HG02981 (cell line): ENCODE measurements around the gene TRPV4.

Experiments used
- ATAC-seq: cut with Tn5 transposase; IDR thresholded peaks from one replicate; pipeline ENCODE4 v1.9.1; 2021; ENCODE audit warnings: mild to moderate bottlenecking, moderate library complexity; ENCODE audit not compliant: unreplicated experiment

Gene TRPV4

DNA sequence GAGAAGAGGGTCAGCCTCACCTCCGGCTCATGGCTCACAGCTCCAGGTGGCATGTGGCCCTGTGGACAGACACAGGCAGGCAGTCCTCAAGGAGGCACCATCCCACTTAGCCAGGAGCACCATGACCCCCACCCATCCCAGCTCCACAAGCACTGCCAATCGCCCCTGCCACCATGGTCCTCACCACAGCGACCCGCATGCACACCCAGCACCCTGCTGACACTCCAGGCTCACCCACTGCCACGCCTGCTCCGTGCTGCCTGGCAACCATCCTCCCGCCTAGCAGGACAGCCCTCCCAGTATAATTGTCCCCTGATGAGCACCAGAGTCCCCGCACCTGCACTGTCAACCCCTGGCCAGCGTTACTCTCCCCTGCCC lies 50.9 kb downstream of the TRPV4 start:
- ATAC-seq, result no peak

DNA sequence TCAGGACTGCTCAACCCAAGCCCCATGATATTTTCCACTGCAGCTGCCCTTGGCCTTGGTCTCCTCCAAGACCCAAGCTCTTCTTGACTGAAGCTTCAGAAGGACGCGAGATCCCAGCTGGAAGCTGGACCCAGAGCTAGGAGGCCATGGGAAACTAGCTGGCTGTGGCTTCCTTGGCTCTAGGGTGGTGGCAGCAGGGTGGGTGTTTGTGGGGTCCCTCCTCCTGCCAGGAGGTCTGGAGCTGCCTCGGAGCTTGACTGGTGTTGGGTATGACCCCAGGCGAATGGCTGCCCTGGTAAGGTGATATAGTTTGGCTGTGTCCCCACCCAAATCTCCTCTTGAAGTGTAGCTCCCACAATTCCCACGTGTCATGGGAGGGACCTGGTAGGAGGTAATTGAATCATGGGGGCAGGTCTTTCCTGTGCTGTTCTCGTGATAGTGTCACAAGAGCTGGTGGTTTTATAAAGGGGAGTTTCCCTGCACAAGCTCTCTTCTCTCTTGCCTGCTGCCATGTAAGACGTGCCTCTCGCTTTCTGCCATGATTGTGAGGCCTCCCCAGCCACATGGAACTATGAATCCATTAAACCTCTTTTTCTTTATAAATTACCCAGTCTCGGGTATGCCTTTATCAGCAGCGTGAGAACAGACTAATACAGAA lies 51.4 kb downstream of the TRPV4 start:
- ATAC-seq, result no peak

DNA sequence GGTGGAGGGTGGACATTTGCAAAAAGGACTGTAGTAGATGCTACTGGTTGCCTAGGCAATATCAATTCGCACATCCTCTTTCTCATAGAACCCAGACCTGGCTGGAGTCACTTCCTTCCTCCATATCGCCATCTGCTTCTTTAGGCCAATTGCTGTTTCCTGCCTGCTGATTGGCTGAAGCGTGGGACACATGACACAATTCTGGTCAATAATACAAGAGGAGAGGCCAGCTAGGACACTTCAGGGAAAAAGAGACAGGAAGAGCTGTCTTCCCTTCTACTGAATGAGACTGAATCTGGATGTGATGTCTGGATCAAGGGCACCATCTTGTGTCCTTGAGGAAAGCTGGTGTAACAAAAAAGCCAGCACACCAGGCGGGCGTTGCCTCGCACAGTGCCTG lies 53.8 kb downstream of the TRPV4 start:
- ATAC-seq, result no peak

DNA sequence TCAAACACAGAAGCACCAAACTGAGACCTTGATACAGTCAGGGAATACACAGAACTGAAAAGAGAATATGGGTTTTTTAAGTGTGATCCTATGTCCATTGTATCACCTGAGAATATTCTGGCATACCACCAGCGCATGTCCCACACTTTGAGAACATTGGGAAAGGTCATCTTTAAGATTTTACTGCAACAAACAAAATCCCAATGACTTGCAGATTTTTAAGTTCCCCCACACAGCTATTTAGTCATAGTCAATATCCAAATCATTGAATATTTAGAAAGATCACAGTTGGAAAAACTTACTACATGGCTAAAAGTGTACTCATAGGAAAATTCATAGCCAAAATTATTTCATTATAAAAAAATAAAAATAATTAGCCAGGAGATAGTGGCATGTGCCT lies 54.5 kb downstream of the TRPV4 start:
- no peak for ATAC-seq

DNA sequence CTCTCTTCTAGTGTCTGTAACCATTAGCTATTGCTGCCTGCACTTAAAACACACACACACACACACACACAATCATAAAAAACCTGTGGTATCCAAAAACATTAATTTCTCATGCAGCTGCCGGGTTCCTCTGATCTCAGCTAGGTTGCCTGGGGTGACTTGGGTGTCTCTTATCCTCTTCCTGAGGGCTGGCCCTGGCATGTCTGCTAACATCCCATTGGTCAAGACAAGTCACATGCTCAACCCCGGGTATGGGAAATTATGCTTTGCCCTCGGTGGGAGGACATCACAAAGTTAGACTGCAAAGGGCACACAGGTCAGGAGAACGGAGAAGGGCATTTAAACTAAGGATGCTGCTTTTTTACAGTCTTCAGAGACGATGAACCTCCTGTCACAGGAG lies 55.7 kb downstream of the TRPV4 start:
- no peak for ATAC-seq

DNA sequence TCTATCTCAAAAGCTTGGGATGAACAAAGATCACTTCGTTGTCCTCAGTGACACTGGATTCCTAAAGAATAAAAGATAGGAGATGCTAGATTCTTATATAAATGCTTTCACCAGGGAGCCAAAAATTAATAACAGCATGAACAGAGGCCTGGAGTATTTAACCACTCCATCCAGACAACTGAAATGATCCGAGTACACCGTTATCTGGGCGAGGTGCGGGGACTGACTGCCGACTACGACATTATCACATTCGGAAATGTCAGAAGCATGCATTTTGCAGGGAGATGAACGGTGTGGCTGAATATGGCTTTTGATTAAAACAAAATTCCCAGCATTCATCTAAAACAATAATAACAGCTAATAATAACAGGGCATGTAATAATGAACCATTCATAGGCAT lies 56.6 kb downstream of the TRPV4 start:
- no peak for ATAC-seq

DNA sequence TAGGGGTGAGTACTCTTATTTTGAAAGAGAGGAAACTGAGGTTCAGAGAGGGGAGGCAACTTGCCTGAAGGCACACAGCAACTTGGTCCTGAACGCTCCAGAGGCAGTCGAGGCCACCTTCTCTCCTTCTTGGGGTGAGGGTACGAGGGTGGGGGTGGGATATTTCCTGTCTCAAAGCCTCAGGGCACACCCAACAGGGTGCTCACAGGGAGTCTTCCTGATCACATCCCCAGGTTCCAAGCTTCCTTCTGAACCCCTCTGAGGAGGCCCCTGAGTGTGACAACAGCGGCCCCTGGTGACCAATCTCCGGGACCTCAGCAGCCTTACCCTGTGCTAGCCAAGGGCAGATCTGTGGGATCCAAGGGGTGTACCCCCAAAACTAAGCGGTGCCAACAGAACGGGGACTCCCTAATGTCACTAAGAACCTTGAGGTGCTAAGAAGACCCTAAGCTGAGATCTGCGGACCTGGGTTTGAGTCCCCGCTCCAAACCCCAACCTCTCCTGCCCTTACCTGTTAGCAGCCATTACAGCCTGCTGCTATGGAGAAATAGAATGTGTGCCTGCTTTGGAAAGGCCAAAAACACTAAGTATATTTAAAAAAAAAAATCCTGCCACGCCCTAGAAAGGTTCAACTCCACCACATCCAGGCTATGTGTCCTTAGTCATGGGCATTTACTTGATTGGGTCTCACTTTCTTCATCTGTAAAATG lies 57.9 kb downstream of the TRPV4 start:
- ATAC-seq, result no peak

DNA sequence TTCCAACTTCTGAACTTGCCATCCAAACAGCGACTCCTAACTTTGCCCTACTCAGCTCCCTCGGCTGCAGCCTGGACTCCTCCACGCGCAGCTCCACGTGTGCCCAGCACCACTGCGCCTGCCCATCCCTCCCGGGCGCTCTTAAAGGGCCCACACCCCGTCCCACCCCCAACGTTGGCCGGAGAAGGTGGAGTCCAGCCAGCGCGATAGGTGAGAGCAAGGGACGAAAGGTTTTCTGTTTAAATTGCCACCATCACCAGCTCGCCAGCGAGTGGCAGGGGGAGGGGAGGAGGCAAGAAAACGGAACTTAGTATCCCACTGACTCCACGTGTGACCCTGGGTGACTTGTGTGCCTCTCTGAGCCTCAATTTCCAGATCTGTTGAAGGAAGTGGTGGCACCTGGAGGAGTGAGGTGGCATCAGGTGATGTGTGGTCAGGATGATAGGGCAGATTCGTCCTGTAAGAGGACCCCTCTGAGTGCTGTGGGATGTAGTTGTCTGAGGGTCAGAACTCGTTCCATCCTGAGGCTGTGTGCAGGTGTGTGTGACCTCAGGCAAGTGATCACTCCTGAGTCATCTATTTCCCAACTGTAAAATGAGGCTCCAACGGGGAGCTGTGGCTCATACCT lies 59.7 kb downstream of the TRPV4 start:
- no peak for ATAC-seq

DNA sequence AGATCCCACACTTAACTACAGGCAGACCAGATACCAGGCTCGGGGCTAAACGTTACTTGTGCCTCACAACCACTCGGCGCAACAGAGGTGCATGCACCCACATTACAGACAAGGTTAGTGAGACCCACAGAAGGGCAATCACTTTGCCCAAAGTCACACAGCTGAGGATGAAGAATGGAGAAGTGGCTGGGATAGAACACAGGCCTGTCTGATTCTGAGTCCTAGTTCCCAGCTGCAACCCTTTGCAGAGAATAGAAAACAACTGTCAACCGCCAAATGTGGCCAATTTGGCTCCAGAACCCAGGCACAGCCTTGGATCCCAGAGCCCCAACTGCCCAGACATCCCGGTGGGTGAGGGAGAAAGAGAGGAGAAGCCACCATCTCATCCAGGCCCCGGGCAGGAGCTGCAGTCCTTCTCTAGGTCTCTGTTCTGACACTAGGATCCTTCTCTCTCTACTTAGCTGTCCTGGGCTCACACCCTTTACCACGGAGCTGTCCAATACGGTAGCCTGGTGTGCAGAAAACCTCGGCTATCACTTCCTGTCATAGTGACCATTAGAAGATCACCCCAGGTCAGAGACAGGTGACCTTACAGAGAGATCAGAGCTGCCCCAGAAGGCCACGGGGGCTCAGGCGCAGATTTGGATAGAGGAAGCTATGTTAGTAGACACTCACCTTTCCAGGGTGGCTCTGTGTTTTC lies 60.4 kb downstream of the TRPV4 start:
- no peak for ATAC-seq

DNA sequence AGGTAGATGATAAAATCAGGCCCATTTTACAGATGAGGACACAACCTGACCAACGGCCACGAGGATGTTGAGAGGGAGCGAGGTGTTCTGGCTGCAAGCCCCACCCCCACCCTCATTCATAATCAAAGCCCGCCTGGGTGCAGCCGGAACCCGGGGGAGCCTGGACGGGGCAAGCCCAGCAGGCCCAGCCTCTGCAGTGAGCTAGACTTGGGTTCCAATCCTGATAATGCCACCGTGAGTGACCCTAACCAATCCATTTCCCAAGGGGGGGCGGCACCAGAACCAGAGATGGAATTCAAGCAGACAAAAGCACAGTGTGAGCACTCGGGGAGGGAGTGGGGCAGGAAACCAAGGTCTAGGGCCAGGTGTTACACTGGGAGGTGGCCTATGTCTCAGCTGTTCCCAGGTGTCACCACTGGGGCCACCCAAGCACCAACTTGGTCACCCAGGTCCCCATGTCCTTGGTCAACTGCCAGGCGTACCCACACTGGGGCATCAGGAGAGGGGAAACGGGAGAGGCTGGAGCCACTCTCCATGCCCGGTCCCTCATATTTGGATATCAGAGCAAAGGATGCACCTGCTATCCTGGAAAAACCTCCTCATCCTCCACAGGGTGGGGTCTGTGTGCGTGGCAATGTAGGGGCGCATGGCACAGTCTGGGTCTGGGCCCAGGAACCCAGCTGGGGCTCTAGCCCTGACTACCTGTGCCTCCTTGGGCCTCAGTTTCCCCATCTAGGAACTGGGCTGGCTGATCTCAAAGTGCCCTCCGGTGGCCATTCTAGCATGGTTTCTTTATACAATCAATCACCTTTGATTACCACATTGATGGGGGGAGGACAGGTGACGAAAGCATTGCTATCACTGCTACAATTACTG lies 61.2 kb downstream of the TRPV4 start:
- no peak for ATAC-seq

DNA sequence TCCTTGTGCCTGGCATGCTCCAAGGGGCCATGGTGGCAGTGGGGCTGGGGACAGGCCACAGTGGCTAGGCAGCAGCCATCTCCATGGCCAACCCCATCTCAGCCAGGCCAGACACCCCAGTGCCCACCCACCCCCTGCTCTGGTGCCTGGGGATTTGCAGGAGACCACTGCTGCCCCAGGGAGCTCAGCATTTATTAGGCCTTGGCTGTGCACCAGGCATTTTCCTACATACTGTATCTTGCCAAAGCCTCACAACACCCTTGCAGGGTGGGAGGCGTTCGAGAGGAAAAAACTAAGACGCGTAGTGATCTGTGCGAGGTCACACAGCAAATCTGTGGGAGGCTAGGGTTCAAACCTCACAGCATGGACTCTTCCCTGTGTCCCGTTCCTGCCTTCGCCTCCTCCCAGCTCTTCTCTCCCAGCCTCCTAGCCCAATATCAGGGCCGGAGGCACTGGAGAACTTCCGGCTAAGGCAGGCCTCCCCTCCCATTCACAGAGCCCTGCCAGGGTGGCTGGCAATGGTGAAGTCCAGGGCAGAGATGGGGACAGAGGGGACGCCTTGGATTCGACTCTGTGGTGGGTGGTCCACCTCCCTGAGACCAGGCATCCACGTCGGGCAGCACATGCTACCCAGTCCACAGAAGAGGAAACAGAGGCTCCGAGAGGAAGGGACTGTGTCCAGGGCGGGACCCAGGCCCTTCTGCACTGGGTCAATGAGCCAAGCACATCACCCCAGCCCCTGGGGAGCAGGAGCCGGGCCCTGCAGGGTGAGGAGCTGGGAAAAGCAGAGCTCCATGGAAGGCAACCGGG lies 62.1 kb downstream of the TRPV4 start:
- ATAC-seq, result no peak

DNA sequence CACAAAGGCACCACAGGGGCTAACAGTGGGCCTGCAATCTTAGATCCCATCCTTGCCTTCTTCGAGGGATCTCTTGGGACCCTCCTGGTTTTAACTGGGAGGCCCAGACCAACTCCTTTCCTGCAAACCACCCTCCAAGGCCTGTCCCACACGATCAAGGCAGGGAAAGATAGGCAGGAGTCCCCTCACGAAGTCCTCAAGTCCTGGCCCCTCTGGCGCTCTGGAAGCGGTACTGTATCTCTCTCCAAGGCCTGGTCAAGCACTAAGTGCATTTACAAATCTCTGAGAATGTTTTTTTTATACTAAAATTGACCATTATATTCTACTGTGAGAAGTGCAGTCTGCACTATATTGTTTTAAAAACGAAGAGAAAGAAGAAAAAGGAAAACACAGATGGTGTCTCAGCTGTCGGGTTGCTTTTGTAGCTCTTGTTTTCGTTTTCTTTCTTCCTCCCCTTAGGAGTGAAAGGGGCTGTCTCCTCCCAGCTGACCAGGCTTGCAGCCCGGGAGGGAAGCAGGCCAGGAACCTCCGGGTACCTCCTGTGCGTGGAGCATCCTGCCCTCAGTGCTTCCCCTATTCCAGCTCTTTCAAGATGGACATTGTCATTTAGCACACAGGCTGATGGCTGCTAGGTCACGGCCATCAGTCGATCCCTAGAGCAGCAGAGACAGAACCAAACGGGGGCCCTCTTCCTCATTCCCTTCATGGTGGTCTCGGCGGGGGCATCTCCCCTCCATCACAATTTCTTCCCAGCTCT lies 62.9 kb downstream of the TRPV4 start:
- ATAC-seq, result no peak

DNA sequence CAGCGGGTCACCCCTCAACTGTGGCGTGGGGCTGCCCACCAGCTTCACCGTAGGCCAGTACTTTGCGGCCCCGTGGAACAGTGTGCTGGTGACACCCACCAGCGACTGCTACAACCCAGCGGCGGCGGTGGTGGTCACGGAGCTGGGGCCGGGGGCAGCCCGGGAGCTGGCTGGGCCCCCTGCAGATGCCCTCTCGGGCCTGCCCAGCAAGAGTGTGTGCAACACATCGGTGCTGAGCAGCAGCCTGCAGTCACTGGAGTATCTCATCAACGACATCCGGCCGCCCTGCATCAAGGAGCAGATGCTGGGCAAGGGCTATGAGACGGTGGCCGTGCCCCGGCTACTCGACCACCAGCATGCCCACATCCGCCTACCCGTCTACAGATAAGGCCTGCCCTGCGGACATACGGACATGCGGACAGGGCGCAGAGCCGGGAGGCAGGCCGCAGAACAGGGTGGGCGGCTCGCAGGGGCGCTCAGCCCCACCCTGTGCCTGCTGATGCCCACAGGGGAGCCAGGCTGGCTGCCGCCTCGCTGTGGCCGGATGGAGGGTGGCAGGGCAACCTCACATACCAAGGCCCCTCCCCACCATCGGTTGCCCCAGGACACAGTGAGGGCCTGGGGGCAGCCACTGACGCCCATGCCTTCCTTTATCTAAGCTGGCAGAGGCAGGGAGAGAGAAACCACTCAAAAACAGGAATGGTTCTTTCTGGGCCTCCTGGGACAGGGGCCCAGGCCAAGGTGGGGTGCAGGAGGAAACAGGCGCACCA lies 64.1 kb downstream of the TRPV4 start:
- ATAC-seq, result no peak

DNA sequence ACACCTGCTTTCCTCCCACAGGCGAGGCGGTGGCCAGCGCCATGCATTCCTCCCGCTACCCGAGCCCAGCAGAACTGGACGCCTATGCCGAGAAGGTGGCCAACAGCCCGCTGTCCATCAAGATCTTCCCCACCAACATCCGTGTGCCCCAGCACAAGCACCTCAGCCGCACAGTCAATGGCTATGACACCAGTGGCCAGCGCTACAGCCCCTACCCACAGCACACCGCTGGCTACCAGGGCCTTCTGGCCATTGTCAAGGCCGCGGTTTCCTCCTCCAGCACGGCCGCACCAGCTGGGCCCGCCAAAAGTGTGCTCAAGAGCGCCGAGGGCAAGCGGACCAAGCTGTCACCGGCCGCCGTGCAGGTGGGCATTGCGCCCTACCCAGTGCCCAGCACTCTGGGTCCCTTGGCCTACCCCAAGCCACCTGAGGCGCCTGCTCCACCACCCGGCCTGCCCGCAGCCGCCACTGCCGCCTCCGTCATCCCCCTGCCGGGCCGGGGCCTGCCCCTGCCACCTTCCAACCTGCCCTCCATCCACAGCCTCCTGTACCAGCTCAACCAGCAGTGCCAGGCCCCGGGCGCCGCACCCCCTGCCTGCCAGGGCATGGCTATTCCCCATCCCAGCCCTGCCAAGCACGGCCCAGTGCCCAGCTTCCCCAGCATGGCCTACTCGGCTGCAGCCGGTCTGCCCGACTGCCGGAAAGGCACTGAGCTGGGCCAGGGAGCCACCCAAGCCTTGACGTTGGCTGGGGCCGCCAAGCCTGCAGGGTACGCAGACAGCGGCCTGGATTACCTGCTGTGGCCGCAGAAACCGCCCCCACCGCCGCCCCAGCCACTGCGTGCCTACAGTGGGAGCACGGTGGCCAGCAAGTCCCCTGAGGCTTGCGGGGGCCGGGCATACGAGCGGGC lies 65.0 kb downstream of the TRPV4 start:
- no peak for ATAC-seq

DNA sequence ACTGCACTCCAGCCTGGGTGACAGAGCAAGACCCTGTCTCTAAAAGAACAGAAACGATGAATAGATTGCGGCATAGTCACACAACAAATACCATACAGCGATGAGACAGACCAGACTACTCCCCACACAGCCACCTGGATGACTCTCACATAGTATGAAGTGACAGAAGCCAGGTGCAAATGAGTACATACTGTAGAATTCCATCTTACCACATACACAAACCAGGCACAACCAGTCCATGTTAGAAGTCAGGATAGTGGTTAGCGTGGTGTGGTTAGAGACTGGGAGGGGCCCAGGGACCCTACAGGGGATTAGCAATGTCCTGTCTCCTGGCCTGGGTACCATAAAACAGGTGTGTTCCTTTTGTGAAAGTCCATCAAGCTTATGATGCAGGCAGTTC lies 65.7 kb downstream of the TRPV4 start:
- ATAC-seq, result no peak

DNA sequence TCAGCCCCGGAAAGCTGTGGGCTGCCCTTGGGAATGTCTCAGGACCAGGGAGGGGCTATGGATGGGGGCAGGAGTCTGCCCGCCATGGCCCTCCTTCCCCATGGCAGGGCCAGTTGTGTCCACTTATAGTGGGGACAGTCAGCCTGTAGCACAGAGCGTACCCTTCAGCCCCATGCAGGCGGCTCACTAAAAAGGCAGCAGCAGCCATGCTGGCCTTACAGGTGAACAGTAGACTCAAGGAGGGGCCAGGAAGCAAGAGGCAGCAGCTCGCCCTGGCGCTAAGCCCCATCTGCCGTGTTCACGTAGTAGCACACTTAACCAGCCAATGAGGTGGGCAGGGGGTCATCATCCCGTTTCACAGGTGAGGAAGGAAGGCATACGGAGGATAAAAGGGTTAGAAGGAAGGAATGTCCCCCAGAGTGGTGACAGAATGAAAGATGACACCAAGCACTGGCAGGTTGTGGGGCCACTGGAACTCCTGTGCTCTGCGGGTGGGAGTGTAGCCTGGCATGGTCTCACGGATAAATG lies 66.9 kb downstream of the TRPV4 start:
- ATAC-seq, result no peak

DNA sequence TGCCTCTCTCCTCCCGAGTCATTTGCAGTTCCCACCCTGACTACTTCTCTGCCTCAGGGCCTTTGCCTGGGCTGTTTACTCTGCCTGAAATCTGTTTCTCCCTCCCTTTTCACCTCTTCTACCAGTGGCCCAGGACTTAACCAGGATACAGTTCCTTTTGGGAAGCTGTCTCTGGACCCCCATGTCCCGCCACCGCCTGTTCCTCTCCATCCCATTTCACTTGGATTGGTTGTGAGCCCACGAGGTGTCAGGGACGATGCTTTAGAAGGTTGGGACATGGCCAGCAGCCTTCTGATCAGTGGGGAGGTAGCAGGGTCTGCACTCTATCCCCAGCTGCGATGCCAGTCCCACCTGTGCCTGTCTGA lies 67.8 kb downstream of the TRPV4 start:
- ATAC-seq, result no peak
